ENCODE results near the gene DYNLT2B.
"Not testable (repeated sequence)": the region's sequence is repeated elsewhere in the genome, so short reads cannot be mapped to it uniquely, and the experiment has no call there.

Gene DYNLT2B

GRCh38 chr3:196302551-196302950, 15.5 kb downstream of the DYNLT2B start:
- not testable (repeated sequence) for H3K4me3 ChIP-seq (ENCODE audit: low read length); H3K4me1 ChIP-seq (ENCODE audit: control insufficient read depth, insufficient read depth, low read length); DNase-seq (ENCODE audit: low read depth, low spot score); H3K36me3 ChIP-seq (ENCODE audit: control insufficient read depth, insufficient read depth, low read length); H3K27ac ChIP-seq (ENCODE audit: low read length); H3K9me3 ChIP-seq (ENCODE audit: control insufficient read depth, insufficient read depth, low read length); H3K27me3 ChIP-seq (ENCODE audit: control insufficient read depth, insufficient read depth, low read length)
- WGBS (ENCODE audit: insufficient coverage, insufficient read length): no CpG with 5 or more reads among the region's 10 CpGs

- no CpG with 5 or more reads among the region's 2 CpGs for WGBS (ENCODE audit: insufficient coverage, insufficient read length)
- DNase-seq (ENCODE audit: low read depth, low spot score): no peak
These were observed 19.5 kb downstream of the DYNLT2B start for GRCh38 chr3:196298521-196298920.

GRCh38 chr3:196292286-196292923, 25.6 kb downstream of the DYNLT2B start:
- Histone ChIP-seq H3K4me3 (ENCODE audit: low read length) (no peak overlapping the region), H3K27me3 (ENCODE audit: control insufficient read depth, insufficient read depth, low read length) (no peaks in the 10 kb centered on the region), H3K4me1 (ENCODE audit: control insufficient read depth, insufficient read depth, low read length) (no peaks in the 10 kb centered on the region), H3K9me3 (ENCODE audit: control insufficient read depth, insufficient read depth, low read length) (no peaks in the 10 kb centered on the region), H3K27ac (ENCODE audit: low read length) (no peak overlapping the region), H3K36me3 (ENCODE audit: control insufficient read depth, insufficient read depth, low read length) (no peaks in the 10 kb centered on the region)
- WGBS (ENCODE audit: insufficient coverage, insufficient read length): no CpG with 5 or more reads among the region's 5 CpGs
- DNase-seq (ENCODE audit: low read depth, low spot score): no peak

More at GRCh38 chr3:196298521-196298920, 19.5 kb downstream of the DYNLT2B start:
- H3K4me1 ChIP-seq (ENCODE audit: control insufficient read depth, insufficient read depth, low read length): no peaks in the 10 kb centered on the region
- no peaks in the 10 kb centered on the region for H3K9me3 ChIP-seq (ENCODE audit: control insufficient read depth, insufficient read depth, low read length)
- no peak overlapping the region for H3K27ac ChIP-seq (ENCODE audit: low read length)
- H3K27me3 ChIP-seq (ENCODE audit: control insufficient read depth, insufficient read depth, low read length): no peaks in the 10 kb centered on the region
- no peak overlapping the region for H3K4me3 ChIP-seq (ENCODE audit: low read length)
- no peaks in the 10 kb centered on the region for H3K36me3 ChIP-seq (ENCODE audit: control insufficient read depth, insufficient read depth, low read length)

- no peak for DNase-seq (ENCODE audit: low read depth, low spot score)
- Histone ChIP-seq H3K36me3 (ENCODE audit: control insufficient read depth, insufficient read depth, low read length) (no peaks in the 10 kb centered on the region), H3K27ac (ENCODE audit: low read length) (no peak overlapping the region), H3K4me3 (ENCODE audit: low read length) (peak overlapping the region; percentile 87), H3K4me1 (ENCODE audit: control insufficient read depth, insufficient read depth, low read length) (peaks cover 1% of the 10 kb centered on the region; the same call in 1 of the 2 replicates), H3K27me3 (ENCODE audit: control insufficient read depth, insufficient read depth, low read length) (no peaks in the 10 kb centered on the region), H3K9me3 (ENCODE audit: control insufficient read depth, insufficient read depth, low read length) (no peaks in the 10 kb centered on the region)
- WGBS (ENCODE audit: insufficient coverage, insufficient read length): no CpG with 5 or more reads among the region's 17 CpGs
These were observed 29.9 kb downstream of the DYNLT2B start for GRCh38 chr3:196288141-196288460.

GRCh38 chr3:196287440-196288140, 30.4 kb downstream of the DYNLT2B start, which contains the start of gene PCYT1A:
Gene PCYT1A (minus strand): TSS chr3:196287726. CDS start chr3:196270531, 17,195 bp downstream.
- H3K27ac ChIP-seq (ENCODE audit: low read length): no peak within 1 kb of the TSS
- H3K9me3 ChIP-seq (ENCODE audit: control insufficient read depth, insufficient read depth, low read length): no peaks in the 10 kb centered on the region
- peak within 1 kb of the TSS; percentile 87 for H3K4me3 ChIP-seq (ENCODE audit: low read length)
- WGBS (ENCODE audit: insufficient coverage, insufficient read length): no CpG with 5 or more reads among the region's 55 CpGs
- H3K4me1 ChIP-seq (ENCODE audit: control insufficient read depth, insufficient read depth, low read length): peaks cover 1% of the 10 kb centered on the region; the same call in 1 of the 2 replicates
- no peaks in the 10 kb centered on the region for H3K27me3 ChIP-seq (ENCODE audit: control insufficient read depth, insufficient read depth, low read length)
- peak; percentile 92 for DNase-seq (ENCODE audit: low read depth, low spot score)
- no peaks in the 10 kb centered on the region for H3K36me3 ChIP-seq (ENCODE audit: control insufficient read depth, insufficient read depth, low read length)

GRCh38 chr3:196287090-196287439, 31.0 kb downstream of the DYNLT2B start:
- no peak for DNase-seq (ENCODE audit: low read depth, low spot score)

GRCh38 chr3:196284396-196284795, 33.6 kb downstream of the DYNLT2B start:
- H3K36me3 ChIP-seq (ENCODE audit: control insufficient read depth, insufficient read depth, low read length): no peaks in the 10 kb centered on the region
- H3K4me1 ChIP-seq (ENCODE audit: control insufficient read depth, insufficient read depth, low read length): peaks cover 2% of the 10 kb centered on the region; the same call in 1 of the 2 replicates
- no peak overlapping the region for H3K4me3 ChIP-seq (ENCODE audit: low read length)
- no peak for DNase-seq (ENCODE audit: low read depth, low spot score)
- no CpG with 5 or more reads among the region's 3 CpGs for WGBS (ENCODE audit: insufficient coverage, insufficient read length)
- H3K27ac ChIP-seq (ENCODE audit: low read length): no peak overlapping the region
- no peaks in the 10 kb centered on the region for H3K9me3 ChIP-seq (ENCODE audit: control insufficient read depth, insufficient read depth, low read length)
- H3K27me3 ChIP-seq (ENCODE audit: control insufficient read depth, insufficient read depth, low read length): no peaks in the 10 kb centered on the region

More at GRCh38 chr3:196287090-196287439, 31.0 kb downstream of the DYNLT2B start:
- Histone ChIP-seq H3K9me3 (ENCODE audit: control insufficient read depth, insufficient read depth, low read length) (no peaks in the 10 kb centered on the region), H3K4me1 (ENCODE audit: control insufficient read depth, insufficient read depth, low read length) (peaks cover 1% of the 10 kb centered on the region; the same call in 1 of the 2 replicates), H3K4me3 (ENCODE audit: low read length) (peak overlapping the region; percentile 87), H3K27ac (ENCODE audit: low read length) (no peak overlapping the region), H3K27me3 (ENCODE audit: control insufficient read depth, insufficient read depth, low read length) (no peaks in the 10 kb centered on the region), H3K36me3 (ENCODE audit: control insufficient read depth, insufficient read depth, low read length) (no peaks in the 10 kb centered on the region)
- WGBS (ENCODE audit: insufficient coverage, insufficient read length): no CpG with 5 or more reads among the region's 22 CpGs

GRCh38 chr3:196281962-196282361, 36.1 kb downstream of the DYNLT2B start:
- DNase-seq (ENCODE audit: low read depth, low spot score): no peak
- no peak overlapping the region for H3K27ac ChIP-seq (ENCODE audit: low read length)
- no peaks in the 10 kb centered on the region for H3K9me3 ChIP-seq (ENCODE audit: control insufficient read depth, insufficient read depth, low read length)
- peaks cover 3% of the 10 kb centered on the region; the same call in 1 of the 2 replicates for H3K4me1 ChIP-seq (ENCODE audit: control insufficient read depth, insufficient read depth, low read length)
- no peaks in the 10 kb centered on the region for H3K27me3 ChIP-seq (ENCODE audit: control insufficient read depth, insufficient read depth, low read length)
- no CpG with 5 or more reads among the region's 4 CpGs for WGBS (ENCODE audit: insufficient coverage, insufficient read length)
- no peak overlapping the region for H3K4me3 ChIP-seq (ENCODE audit: low read length)
- no peaks in the 10 kb centered on the region for H3K36me3 ChIP-seq (ENCODE audit: control insufficient read depth, insufficient read depth, low read length)

GRCh38 chr3:196280689-196281440, 37.2 kb downstream of the DYNLT2B start:
- no peak for DNase-seq (ENCODE audit: low read depth, low spot score)
- H3K4me3 ChIP-seq (ENCODE audit: low read length): no peak overlapping the region
- H3K36me3 ChIP-seq (ENCODE audit: control insufficient read depth, insufficient read depth, low read length): no peaks in the 10 kb centered on the region
- H3K4me1 ChIP-seq (ENCODE audit: control insufficient read depth, insufficient read depth, low read length): peaks cover 3% of the 10 kb centered on the region; the same call in 1 of the 2 replicates
- no peaks in the 10 kb centered on the region for H3K9me3 ChIP-seq (ENCODE audit: control insufficient read depth, insufficient read depth, low read length)
- WGBS (ENCODE audit: insufficient coverage, insufficient read length): no CpG with 5 or more reads among the region's 7 CpGs
- no peak overlapping the region for H3K27ac ChIP-seq (ENCODE audit: low read length)
- no peaks in the 10 kb centered on the region for H3K27me3 ChIP-seq (ENCODE audit: control insufficient read depth, insufficient read depth, low read length)

- no CpG with 5 or more reads among the region's 5 CpGs for whole genome bisulfite sequencing (ENCODE audit: insufficient coverage, insufficient read length)
- H3K9me3 ChIP-seq (ENCODE audit: control insufficient read depth, insufficient read depth, low read length): no peaks in the 10 kb centered on the region; the same call in 1 of the 2 replicates
- H3K4me1 ChIP-seq (ENCODE audit: control insufficient read depth, insufficient read depth, low read length): peaks cover 2% of the 10 kb centered on the region; the same call in 1 of the 2 replicates
- H3K27ac ChIP-seq (ENCODE audit: low read length): no peak overlapping the region
- no peak for DNase-seq (ENCODE audit: low read depth, low spot score)
- H3K4me3 ChIP-seq (ENCODE audit: low read length): no peak overlapping the region
- no peaks in the 10 kb centered on the region for H3K27me3 ChIP-seq (ENCODE audit: control insufficient read depth, insufficient read depth, low read length)
- H3K36me3 ChIP-seq (ENCODE audit: control insufficient read depth, insufficient read depth, low read length): no peaks in the 10 kb centered on the region
These were observed 42.9 kb downstream of the DYNLT2B start for GRCh38 chr3:196275126-196275525.
